ENCODE measurements around the gene CAMKK1.

- TF ChIP-seq CTCF (IDR thresholded peaks at IDR 0.05; ENCODE audit: borderline replicate concordance, extremely low read depth, low read length, poor library complexity, severe bottlenecking) = no peak
- TF ChIP-seq EZH2 (IDR thresholded peaks at IDR 0.05; ENCODE audit: borderline replicate concordance, low read depth, low read length, severe bottlenecking) = no peak
Measured at GRCh38 chr17:3861761-3862681, 30.8 kb downstream of the CAMKK1 start.

Data from DND-41 (cell line).